Mononuclear cell (primary cell): ENCODE measurements around the gene OR4C3. TPM values are rescaled to one million over a fixed set of nuclear protein-coding genes. Genes with fewer than 3 reads are reported as not detected.
"Not testable (repeated sequence)": the region's sequence is repeated elsewhere in the genome, so short reads cannot be mapped to it uniquely, and the experiment has no call there.

Source experiments
- H3K27me3 ChIP-seq: 2 replicates; pipeline ENCODE4 v1.6.0; 2011; ENCODE audit warnings: low read length, control low read depth; ENCODE audit not compliant: insufficient read depth
- H3K4me1 ChIP-seq: 2 replicates; pipeline ENCODE4 v1.5.1; 2011; ENCODE audit warnings: mild to moderate bottlenecking, low read length, control low read depth; ENCODE audit not compliant: insufficient read depth
- H3K4me3 ChIP-seq: 2 replicates; pipeline ENCODE4 v1.5.1; 2011; ENCODE audit warnings: mild to moderate bottlenecking, low read length, moderate library complexity
- H3K9me3 ChIP-seq: 2 replicates; pipeline ENCODE4 v1.5.1; 2011; ENCODE audit warnings: low read depth, mild to moderate bottlenecking, control low read depth, low read length
- total RNA-seq: library from RNA; depleted of rRNA; stranded (reverse); fragments of >200 nt; gene quantifications from one replicate; pipeline ENCODE4 v1.2.3, GENCODE V29; 2012

OR4C3 gene
- not detected for total RNA-seq

GRCh38 chr11:48324620-48325019, at the start of gene OR4C3:
TSS of gene OR4C3 (plus strand) at chr11:48324920. CDS start at chr11:48325022, 102 bp downstream.
- H3K9me3 ChIP-seq, H3K27me3 ChIP-seq, H3K4me1 ChIP-seq, H3K4me3 ChIP-seq: not testable (repeated sequence)

- H3K4me1 ChIP-seq = no peaks in the 10 kb centered on the region
- H3K27me3 ChIP-seq = no peaks in the 10 kb centered on the region
- no peaks in the 10 kb centered on the region for H3K9me3 ChIP-seq
- H3K4me3 ChIP-seq = no peak within 1 kb of the TSS
These were observed 18.8 kb upstream of the OR4C3 start, which contains the start of gene OR4S1 for GRCh38 chr11:48305923-48306322. TSS of gene OR4S1 (plus strand) at chr11:48306223. CDS start at chr11:48306223, 0 bp downstream.

DNA sequence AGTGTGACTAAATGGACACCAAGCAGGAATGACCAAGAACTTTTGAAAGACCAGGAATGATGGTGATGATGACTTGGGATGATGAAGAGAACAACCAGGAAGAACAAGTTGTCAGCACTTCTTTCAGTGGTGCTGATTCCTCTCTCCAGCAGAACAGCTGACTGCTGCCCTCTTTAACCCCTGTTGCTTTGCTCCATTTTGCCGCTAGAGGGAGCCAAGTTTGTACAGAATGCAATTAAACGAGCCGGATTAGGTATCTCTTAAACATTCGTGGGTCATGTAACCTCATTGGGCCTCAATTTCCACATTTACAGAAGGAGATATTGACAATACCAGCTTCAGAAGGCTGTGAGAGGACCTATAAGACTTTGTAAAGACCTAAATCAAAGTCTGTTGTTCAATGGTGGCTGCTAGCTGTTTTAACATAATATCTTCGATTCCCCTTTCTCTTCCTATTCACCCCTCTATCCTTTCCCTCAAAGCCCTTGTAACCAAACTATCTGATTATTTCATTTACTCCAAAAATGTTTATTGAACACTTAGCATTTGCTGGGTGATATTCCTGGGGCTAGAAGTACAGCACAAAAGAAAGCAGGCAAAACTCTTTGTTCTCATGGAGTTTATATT, 16.8 kb upstream of the OR4C3 start:
- no peaks in the 10 kb centered on the region for H3K27me3 ChIP-seq
- H3K4me3 ChIP-seq = no peak overlapping the region
- H3K9me3 ChIP-seq = no peaks in the 10 kb centered on the region
- H3K4me1 ChIP-seq = no peaks in the 10 kb centered on the region

DNA sequence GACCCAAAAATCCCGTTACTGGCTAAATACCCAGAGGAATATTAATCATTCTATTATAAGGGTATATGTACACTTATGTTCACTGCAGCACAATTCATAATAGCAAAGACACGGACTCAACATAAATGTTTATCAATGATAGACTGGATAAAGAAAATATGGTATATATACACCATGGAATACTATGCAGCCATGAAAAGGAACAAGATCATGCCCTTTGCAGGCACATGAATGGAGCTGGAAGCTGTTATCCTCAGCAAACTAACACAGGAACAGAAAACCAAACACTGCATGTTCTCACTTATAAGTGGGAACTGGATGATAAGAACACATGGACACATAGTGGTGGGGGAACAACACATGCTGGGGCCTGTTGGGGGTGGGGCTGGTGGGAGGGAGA, 11.1 kb upstream of the OR4C3 start:
- H3K4me3 ChIP-seq, H3K9me3 ChIP-seq, H3K4me1 ChIP-seq, H3K27me3 ChIP-seq: not testable (repeated sequence)

DNA sequence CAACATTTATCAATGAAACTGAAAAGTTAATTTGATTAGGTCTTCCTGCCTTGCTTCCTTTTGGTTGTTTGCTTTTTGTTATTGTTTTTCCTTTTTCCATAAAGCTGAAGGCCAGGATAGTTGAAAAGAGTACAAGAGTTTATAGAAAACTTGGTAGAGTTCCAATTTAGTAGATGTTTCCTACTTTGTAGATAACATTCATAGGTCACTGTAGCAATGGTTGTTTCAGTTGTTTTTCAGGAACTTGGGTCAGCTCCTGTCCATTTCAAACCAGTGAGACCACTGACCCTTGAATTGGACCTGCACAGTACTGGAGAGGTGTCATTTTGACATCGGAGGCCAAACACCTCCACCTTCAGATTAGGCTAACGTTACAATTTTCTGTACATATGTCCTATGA, 4.9 kb upstream of the OR4C3 start:
- H3K27me3 ChIP-seq, H3K4me1 ChIP-seq, H3K9me3 ChIP-seq, H3K4me3 ChIP-seq: not testable (repeated sequence)

GRCh38 chr11:48341466-48341865, 16.7 kb downstream of the OR4C3 start:
- Histone ChIP-seq H3K4me3 (no peak overlapping the region), H3K4me1 (no peaks in the 10 kb centered on the region), H3K9me3 (no peaks in the 10 kb centered on the region), H3K27me3 (no peaks in the 10 kb centered on the region)

- H3K4me3 ChIP-seq, H3K4me1 ChIP-seq, H3K27me3 ChIP-seq, H3K9me3 ChIP-seq: not testable (repeated sequence)
These were observed 17.8 kb downstream of the OR4C3 start for GRCh38 chr11:48342505-48342904.

DNA sequence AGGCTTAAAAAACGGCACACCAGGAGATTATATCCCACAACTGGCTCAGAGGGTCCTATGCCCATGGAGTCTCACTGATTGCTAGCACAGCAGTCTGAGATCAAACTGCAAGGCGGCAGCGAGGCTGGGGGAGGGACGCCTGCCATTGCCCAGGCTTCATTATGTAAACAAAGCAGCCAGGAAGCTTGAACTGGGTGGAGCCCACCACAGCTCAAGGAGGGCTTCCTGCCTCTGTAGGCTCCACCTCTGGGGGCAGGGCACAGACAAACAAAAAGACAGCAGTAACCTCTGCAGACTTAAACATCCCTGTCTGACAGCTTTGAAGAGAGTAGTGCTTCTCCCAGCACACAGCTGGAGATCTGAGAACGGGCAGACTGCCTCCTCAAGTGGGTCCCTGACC, 21.6 kb downstream of the OR4C3 start:
- H3K4me3 ChIP-seq, H3K4me1 ChIP-seq, H3K27me3 ChIP-seq, H3K9me3 ChIP-seq: not testable (repeated sequence)

DNA sequence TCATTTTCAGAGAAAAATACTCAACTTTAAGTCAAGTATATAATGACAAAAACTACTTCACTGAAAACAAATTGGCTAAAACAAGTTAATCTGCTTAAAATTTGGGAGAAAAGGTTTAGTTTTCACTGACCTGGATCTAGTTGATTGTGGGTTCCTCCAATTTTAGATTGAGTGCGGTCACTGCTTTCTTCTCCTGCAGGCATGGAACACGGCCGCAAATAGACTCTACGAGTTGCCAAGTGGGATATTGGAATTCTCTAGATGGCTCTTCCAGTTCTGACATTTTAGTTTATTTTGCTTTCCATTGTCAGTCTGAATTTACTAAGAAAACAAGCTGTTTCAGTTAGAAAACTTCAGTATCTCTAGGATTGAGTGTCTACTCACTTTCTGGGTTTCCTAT, 29.3 kb downstream of the OR4C3 start:
- no peaks in the 10 kb centered on the region for H3K9me3 ChIP-seq

DNA sequence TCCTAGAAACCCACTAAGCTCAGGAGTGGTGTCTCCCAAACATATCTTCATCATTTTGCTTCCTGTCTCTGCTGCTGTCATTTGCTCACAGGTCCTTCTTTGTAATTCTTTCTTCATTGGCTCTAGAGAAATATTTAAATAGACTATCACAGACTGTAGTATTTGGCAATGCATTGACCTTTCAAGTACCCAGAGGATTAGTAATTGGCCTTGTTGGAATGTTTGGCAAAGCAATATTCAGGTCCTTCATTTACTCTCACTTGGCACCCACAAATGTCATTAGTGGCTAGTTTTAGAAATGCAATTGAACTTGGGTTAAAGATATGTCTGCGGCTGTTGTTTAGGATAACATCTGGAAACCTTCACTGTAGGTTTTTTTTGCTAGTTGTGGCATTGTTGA, 30.0 kb downstream of the OR4C3 start:
- Histone ChIP-seq H3K9me3 (no peaks in the 10 kb centered on the region), H3K27me3 (no peaks in the 10 kb centered on the region), H3K4me1 (no peaks in the 10 kb centered on the region), H3K4me3 (no peak overlapping the region)

More for the DNA sequence above, 29.3 kb downstream of the OR4C3 start:
- no peaks in the 10 kb centered on the region for H3K4me1 ChIP-seq
- H3K27me3 ChIP-seq = no peaks in the 10 kb centered on the region
- no peak overlapping the region for H3K4me3 ChIP-seq

DNA sequence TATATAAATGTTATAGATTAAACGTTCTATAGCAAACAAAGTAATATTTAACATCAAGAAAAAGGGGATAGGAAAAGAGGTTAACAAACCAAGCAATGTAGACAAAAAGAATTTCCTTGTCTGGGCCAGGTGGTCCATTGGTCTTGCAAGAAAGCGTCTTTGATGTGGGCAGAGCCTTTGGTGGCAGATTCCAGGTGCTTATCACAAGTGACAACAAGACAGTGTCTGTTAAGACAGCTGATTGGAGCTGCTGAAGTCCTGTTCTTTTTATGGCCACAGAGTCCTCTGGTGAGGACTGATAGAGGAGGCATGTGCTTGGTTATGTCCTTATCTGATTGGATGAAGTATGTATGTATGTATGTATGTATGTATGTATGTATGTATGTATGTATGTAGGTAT, 36.6 kb downstream of the OR4C3 start:
- not testable (repeated sequence) for H3K27me3 ChIP-seq, H3K4me3 ChIP-seq, H3K9me3 ChIP-seq, H3K4me1 ChIP-seq

- no peak within 1 kb of the TSS for H3K4me3 ChIP-seq
- H3K27me3 ChIP-seq = no peaks in the 10 kb centered on the region
These were observed 41.6 kb downstream of the OR4C3 start, which contains the start of gene OR4C5 for GRCh38 chr11:48366365-48366764. TSS of gene OR4C5 (minus strand) at chr11:48366465. CDS start at chr11:48366465, 0 bp downstream.

More at GRCh38 chr11:48366365-48366764, 41.6 kb downstream of the OR4C3 start, which contains the start of gene OR4C5:
- no peaks in the 10 kb centered on the region for H3K9me3 ChIP-seq
- no peaks in the 10 kb centered on the region for H3K4me1 ChIP-seq

Other genes starting within 250 kb of the OR4C3 start
- not detected for gene OR4B1, start 108.1 kb upstream of the OR4C3 start, total RNA-seq
- not detected for gene OR4X2, start 79.8 kb upstream of the OR4C3 start, total RNA-seq
- gene OR4X1, start 61.1 kb upstream of the OR4C3 start, total RNA-seq = not detected
- not detected for gene OR4S1, start 18.7 kb upstream of the OR4C3 start, total RNA-seq
- not detected for gene OR4C5, start 41.5 kb downstream of the OR4C3 start, total RNA-seq
- gene OR4A47, start 163.9 kb downstream of the OR4C3 start, total RNA-seq = 0.21 TPM